ENCODE measurements around the gene EXOC6B. TPM values are rescaled to one million over a fixed set of nuclear protein-coding genes. Genes with fewer than 3 reads are reported as not detected.

Gene EXOC6B
- total RNA-seq, 1 donor from 2014 or later = 173 TPM

DNA sequence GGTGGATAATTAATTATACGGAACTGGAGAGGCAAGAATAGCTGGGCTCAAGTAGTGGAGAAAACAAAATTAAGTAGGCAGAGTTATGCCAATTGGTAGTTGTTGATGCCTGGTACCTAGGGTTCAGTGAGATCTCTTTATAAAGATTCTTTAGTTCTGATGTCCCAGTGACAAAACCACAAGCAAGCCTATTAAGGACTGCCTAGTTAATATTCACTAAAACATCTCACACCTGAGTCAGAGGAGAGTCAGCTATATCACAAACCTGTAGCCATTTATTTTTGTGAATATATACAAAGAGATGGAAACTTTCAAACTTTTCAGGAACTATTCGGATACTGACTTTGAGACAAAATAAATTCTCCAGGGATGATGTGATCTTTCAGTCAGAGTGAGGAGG, 464.3 kb downstream of the EXOC6B start:
- DNase-seq (ENCODE audit: low spot score) = no peak
- intact Hi-C loops (cut with DNase I) = no loop called here

GRCh38 chr2:72361042-72361441, 464.8 kb downstream of the EXOC6B start:
- intact Hi-C loops (cut with DNase I) = no loop called here
- no peak for DNase-seq (ENCODE audit: low spot score)

- no peak for DNase-seq (ENCODE audit: low spot score)
- intact Hi-C loops (cut with DNase I) = no loop called here
Measured at GRCh38 chr2:72350852-72351251, 475.0 kb downstream of the EXOC6B start.

- DNase-seq (ENCODE audit: low spot score) = no peak
- intact Hi-C loops (cut with DNase I) = no loop called here
Measured at GRCh38 chr2:72349016-72349415, 476.8 kb downstream of the EXOC6B start.

GRCh38 chr2:72347081-72347480, 478.8 kb downstream of the EXOC6B start:
- no peak for DNase-seq (ENCODE audit: low spot score)
- intact Hi-C loops (cut with DNase I) = no loop called here

DNA sequence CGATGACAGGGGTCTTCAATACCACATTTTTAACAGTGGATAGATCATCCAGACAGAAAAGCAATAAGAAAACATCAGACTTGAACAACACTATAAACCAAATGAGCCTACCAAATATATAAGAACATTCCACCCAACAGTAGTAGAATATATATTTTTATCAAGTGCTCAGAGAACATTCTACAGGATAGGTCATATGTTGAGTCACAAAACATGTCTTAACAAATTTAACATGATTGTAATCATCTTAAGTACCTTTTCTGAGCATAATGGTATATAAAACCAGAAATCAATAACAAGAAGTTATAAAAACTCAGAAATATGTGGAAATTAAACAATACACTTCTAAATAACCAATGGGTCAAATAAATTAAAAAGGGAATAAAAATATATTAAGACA, 484.2 kb downstream of the EXOC6B start:
- DNase-seq (ENCODE audit: low spot score) = no peak
- intact Hi-C loops (cut with DNase I) = no loop called here

DNA sequence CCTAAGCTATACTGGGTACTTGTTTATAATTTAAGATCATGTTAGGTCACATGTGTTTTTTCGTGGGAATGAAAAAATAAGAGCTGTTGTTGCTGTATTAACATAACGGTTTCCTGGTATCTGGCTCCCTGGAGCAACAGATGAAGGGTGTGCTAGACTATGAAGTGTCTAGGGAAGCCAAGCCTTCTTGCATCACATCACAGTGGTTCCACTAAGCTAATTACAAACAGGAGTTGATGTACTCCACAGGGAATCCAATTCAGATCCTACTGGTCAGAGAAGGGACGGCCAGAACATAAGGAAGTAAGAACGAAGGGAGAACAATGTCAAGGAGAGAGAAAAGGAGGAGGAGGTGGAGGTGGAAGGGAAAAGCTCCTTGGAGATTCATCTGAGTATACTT, 485.2 kb downstream of the EXOC6B start:
- intact Hi-C loops (cut with DNase I) = no loop called here
- no peak for DNase-seq (ENCODE audit: low spot score)

- intact Hi-C loops (cut with DNase I) = no loop called here
- no peak for DNase-seq (ENCODE audit: low spot score)
Measured at GRCh38 chr2:72338076-72338475, 487.8 kb downstream of the EXOC6B start.

GRCh38 chr2:72332720-72333119, 493.1 kb downstream of the EXOC6B start:
- intact Hi-C loops (cut with DNase I) = no loop called here
- no peak for DNase-seq (ENCODE audit: low spot score)

- no peak for DNase-seq (ENCODE audit: low spot score)
- intact Hi-C loops (cut with DNase I) = no loop called here
Measured at GRCh38 chr2:72330652-72331051, 495.2 kb downstream of the EXOC6B start.

- DNase-seq (ENCODE audit: low spot score) = no peak
- intact Hi-C loops (cut with DNase I) = no loop called here
Measured at GRCh38 chr2:72326759-72327158, 499.1 kb downstream of the EXOC6B start.

- DNase-seq (ENCODE audit: low spot score) = no peak
- intact Hi-C loops (cut with DNase I) = no loop called here
Measured at GRCh38 chr2:72325592-72326422, 500.0 kb downstream of the EXOC6B start.

GRCh38 chr2:72316774-72317173, 509.1 kb downstream of the EXOC6B start:
- intact Hi-C loops (cut with DNase I) = no loop called here
- no peak for DNase-seq (ENCODE audit: low spot score)

GRCh38 chr2:72300147-72300684, 525.6 kb downstream of the EXOC6B start:
- no peak for DNase-seq (ENCODE audit: low spot score)
- intact Hi-C loops (cut with DNase I) = no loop called here

- DNase-seq (ENCODE audit: low spot score) = no peak
- intact Hi-C loops (cut with DNase I) = no loop called here
Measured at GRCh38 chr2:72293620-72294019, 532.2 kb downstream of the EXOC6B start.

GRCh38 chr2:72292433-72292832, 533.4 kb downstream of the EXOC6B start:
- intact Hi-C loops (cut with DNase I) = no loop called here
- DNase-seq (ENCODE audit: low spot score) = no peak

- DNase-seq (ENCODE audit: low spot score) = no peak
- intact Hi-C loops (cut with DNase I) = no loop called here
Measured at GRCh38 chr2:72291059-72291458, 534.8 kb downstream of the EXOC6B start.

- DNase-seq (ENCODE audit: low spot score) = no peak
- intact Hi-C loops (cut with DNase I) = loop anchor here (10.0 kb wide), 1 partner anchor 165 kb away; no protein-coding TSS in a partner anchor
Measured at GRCh38 chr2:72289736-72290135, 536.1 kb downstream of the EXOC6B start.

DNA sequence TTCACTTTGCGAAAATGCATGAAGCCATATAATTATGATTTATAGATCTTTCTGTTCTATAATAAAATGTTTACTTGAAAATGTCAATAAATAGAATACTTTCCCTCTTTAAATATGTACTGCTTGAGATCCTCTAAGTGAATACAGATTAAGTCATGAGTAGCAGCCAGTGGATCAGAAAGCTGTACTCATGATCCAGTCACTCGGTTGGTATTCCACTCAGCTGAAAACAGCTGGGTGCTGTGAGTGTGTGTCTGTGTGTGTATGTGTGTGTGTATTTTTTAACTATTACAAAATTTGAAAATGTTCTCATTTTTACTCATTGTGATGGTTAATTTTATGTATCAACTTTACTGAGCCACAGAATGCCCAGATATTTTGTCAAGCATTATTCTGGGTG, 536.5 kb downstream of the EXOC6B start:
- intact Hi-C loops (cut with DNase I) = loop anchor here (10.0 kb wide), 1 partner anchor 166 kb away; no protein-coding TSS in a partner anchor
- no peak for DNase-seq (ENCODE audit: low spot score)

DNA sequence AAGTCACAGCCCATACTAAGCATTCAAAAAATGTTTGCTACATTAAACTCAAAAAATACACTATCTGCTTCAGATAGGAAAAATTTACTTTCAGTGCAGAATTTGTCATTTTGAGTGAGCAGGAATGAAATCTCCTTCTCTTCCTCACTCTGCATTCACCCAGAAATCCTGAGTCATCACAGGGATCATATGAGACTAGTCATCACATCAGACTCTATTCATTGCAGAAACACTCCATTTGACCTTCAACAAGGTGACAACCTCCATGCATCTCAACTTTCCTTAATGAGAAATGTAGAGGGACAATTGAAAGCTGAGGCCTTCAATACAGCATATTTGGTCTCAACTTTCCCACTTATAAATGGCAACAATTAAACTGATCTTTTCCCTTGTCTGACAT, 547.8 kb downstream of the EXOC6B start:
- no peak for DNase-seq (ENCODE audit: low spot score)
- intact Hi-C loops (cut with DNase I) = no loop called here

GRCh38 chr2:72276876-72277275, 549.0 kb downstream of the EXOC6B start:
- DNase-seq (ENCODE audit: low spot score) = no peak
- intact Hi-C loops (cut with DNase I) = no loop called here
